ENCODE results near the gene SCAF11.

The SCAF11 gene

GRCh38 chr12:45962553-45963325, 27.6 kb downstream of the SCAF11 start:
- TF ChIP-seq, protein P1, sequence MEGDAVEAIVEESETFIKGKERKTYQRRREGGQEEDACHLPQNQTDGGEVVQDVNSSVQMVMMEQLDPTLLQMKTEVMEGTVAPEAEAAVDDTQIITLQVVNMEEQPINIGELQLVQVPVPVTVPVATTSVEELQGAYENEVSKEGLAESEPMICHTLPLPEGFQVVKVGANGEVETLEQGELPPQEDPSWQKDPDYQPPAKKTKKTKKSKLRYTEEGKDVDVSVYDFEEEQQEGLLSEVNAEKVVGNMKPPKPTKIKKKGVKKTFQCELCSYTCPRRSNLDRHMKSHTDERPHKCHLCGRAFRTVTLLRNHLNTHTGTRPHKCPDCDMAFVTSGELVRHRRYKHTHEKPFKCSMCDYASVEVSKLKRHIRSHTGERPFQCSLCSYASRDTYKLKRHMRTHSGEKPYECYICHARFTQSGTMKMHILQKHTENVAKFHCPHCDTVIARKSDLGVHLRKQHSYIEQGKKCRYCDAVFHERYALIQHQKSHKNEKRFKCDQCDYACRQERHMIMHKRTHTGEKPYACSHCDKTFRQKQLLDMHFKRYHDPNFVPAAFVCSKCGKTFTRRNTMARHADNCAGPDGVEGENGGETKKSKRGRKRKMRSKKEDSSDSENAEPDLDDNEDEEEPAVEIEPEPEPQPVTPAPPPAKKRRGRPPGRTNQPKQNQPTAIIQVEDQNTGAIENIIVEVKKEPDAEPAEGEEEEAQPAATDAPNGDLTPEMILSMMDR (IDR thresholded peaks at IDR 0.05; ENCODE audit: low read depth, low read length): no peak
- TF ChIP-seq, protein P2, sequence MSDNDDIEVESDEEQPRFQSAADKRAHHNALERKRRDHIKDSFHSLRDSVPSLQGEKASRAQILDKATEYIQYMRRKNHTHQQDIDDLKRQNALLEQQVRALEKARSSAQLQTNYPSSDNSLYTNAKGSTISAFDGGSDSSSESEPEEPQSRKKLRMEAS (IDR thresholded peaks at IDR 0.05; ENCODE audit: low read depth, low read length): no peak
- TF ChIP-seq MYC (IDR thresholded peaks at IDR 0.05; ENCODE audit: low read depth, low read length): no peak
- TF ChIP-seq POLR2A (IDR thresholded peaks at IDR 0.05; ENCODE audit: extremely low read depth, insufficient read length): no peak
- DNase-seq (ENCODE audit: low read depth): no peak
- H3K4me3 ChIP-seq (ENCODE audit: low read depth, low read length): no peak overlapping the region

DNA sequence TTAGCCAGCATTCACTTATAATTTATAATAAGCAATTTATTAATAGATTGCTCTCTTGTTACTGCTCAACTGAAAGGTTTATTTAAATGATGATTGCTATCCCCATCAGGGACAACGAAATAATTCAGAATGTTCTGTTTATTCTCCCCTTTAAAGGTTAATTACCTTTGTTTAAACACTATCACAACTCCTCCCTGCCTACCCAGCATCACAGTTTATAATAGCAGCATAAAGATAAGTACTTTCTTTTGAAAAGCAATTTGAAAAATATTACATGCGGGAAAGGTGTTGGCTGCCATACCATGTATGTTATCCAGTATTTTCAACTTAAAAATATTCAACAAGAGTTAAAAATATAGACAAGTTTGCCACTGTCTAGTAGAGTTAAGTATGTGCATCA, 30.6 kb downstream of the SCAF11 start:
- TF ChIP-seq POLR2A (IDR thresholded peaks at IDR 0.05; ENCODE audit: extremely low read depth, insufficient read length): no peak
- TF ChIP-seq, protein P1 (IDR thresholded peaks at IDR 0.05; ENCODE audit: low read depth, low read length): no peak
- TF ChIP-seq, protein P2 (IDR thresholded peaks at IDR 0.05; ENCODE audit: low read depth, low read length): no peak
- no peak for TF ChIP-seq MYC (IDR thresholded peaks at IDR 0.05; ENCODE audit: low read depth, low read length)

GRCh38 chr12:45959025-45959424, 31.3 kb downstream of the SCAF11 start:
- TF ChIP-seq POLR2A (IDR thresholded peaks at IDR 0.05; ENCODE audit: extremely low read depth, insufficient read length) (no peak), MYC (IDR thresholded peaks at IDR 0.05; ENCODE audit: low read depth, low read length) (no peak)
- TF ChIP-seq, protein P1 (IDR thresholded peaks at IDR 0.05; ENCODE audit: low read depth, low read length): no peak
- TF ChIP-seq, protein P2 (IDR thresholded peaks at IDR 0.05; ENCODE audit: low read depth, low read length): no peak
- no peak overlapping the region for H3K4me3 ChIP-seq (ENCODE audit: low read depth, low read length)
- no peak for DNase-seq (ENCODE audit: low read depth)

More for the DNA sequence above, 30.6 kb downstream of the SCAF11 start:
- no peak overlapping the region for H3K4me3 ChIP-seq (ENCODE audit: low read depth, low read length)
- DNase-seq (ENCODE audit: low read depth): no peak

DNA sequence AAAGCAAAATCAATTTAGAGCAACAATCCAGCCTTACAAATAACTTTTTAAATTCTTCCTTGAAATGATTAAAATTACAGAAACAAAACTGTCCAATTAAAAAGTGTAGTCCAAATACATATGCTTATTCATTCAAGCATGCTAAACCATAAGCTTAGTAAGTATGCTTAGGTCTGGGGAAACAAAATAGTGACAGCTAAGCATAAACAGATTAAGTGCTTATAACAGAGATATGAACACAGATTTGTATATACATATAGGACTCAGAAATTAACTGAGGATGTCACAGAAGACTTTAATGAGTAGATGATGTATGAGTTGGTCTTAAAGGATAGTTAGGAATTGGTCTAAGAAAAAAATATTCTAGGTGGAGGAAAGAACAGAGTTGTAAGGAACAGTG, 41.8 kb downstream of the SCAF11 start:
- TF ChIP-seq, protein P2 (IDR thresholded peaks at IDR 0.05; ENCODE audit: low read depth, low read length): no peak
- TF ChIP-seq POLR2A (IDR thresholded peaks at IDR 0.05; ENCODE audit: extremely low read depth, insufficient read length) (no peak), MYC (IDR thresholded peaks at IDR 0.05; ENCODE audit: low read depth, low read length) (no peak)
- TF ChIP-seq, protein P1 (IDR thresholded peaks at IDR 0.05; ENCODE audit: low read depth, low read length): no peak
- DNase-seq (ENCODE audit: low read depth): no peak
- no peak overlapping the region for H3K4me3 ChIP-seq (ENCODE audit: low read depth, low read length)

DNA sequence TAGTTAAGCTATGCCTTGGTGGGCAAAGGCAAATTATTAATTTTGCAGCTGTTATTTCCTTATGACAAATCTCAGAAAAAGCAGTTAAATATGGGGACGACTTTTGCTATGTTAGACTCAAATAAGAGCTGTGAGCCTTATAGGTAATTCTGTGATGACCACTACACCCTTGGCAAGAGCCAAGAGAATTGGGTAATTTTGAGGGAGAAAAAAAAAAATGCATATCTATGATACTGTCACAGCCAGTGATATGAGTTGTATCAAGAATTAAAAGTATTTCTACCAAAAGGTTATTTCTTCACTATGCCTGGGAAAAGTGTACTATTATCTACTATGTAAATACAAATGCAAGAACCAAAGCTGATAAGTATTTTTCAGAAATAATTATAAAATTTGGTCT, 43.9 kb downstream of the SCAF11 start:
- H3K4me3 ChIP-seq (ENCODE audit: low read depth, low read length): no peak overlapping the region
- TF ChIP-seq POLR2A (IDR thresholded peaks at IDR 0.05; ENCODE audit: extremely low read depth, insufficient read length): no peak
- TF ChIP-seq, protein P2 (IDR thresholded peaks at IDR 0.05; ENCODE audit: low read depth, low read length): no peak
- no peak for TF ChIP-seq MYC (IDR thresholded peaks at IDR 0.05; ENCODE audit: low read depth, low read length)
- TF ChIP-seq, protein P1 (IDR thresholded peaks at IDR 0.05; ENCODE audit: low read depth, low read length): no peak
- no peak for DNase-seq (ENCODE audit: low read depth)

Data from NB4 (cell line).